Endothelial cell of umbilical vein (primary cell): Measurements from ENCODE around the gene FMNL2. TPM values are rescaled to one million over a fixed set of nuclear protein-coding genes. Genes with fewer than 3 reads are reported as not detected.

Experiments
- BruUV-seq: library from RNA; stranded (reverse); fragments of 400-500 nt; replicated peaks from 2 replicates; lab custom pipeline; 2021; lab: Mats Ljungman, UMichigan
- CTCF ChIA-PET: fragments of 300-600, 350-600 bp; sonication (Branson Sonifier 250); formaldehyde crosslinking; loops from one replicate; lab custom pipeline; 2021; ENCODE audit warnings: antibody characterized with exemption, inconsistent platforms; lab: Charles Lee
- POLR2A ChIA-PET: fragments of 300-600, 350-600 bp; sonication (Branson Sonifier 250); formaldehyde crosslinking; loops from one replicate; lab custom pipeline; 2021; ENCODE audit warnings: antibody characterized with exemption, inconsistent platforms; lab: Charles Lee
- DNase-seq: peaks from one replicate; pipeline ENCODE4 v3.0.0-alpha.2; 2011; ENCODE audit warnings: low read depth, low spot score
- FAIRE-seq: peaks from 2 replicates; lab custom pipeline; 2011; peaks lifted over from hg19 to GRCh38; lab: Jason Lieb, UNC
- H2AFZ ChIP-seq: 2 replicates; pipeline ENCODE4 v1.6.0; 2012; ENCODE audit warnings: low read depth, low read length, control low read depth, inconsistent platforms
- H3K27ac ChIP-seq: 2 replicates; pipeline ENCODE4 v1.5.1; 2011; ENCODE audit warnings: low read depth, mild to moderate bottlenecking, control low read depth, low read length, moderate library complexity; ENCODE audit not compliant: insufficient read depth
- H3K27me3 ChIP-seq, 2 experiments: 2 replicates each; pipeline versions ENCODE4 v1.6.0 to v1.6.1; 2011; ENCODE audit warnings: low read length in 2 of 2, mixed read lengths in 1 of 2; ENCODE audit not compliant: control insufficient read depth in 2 of 2, insufficient read depth in 2 of 2
- H3K36me3 ChIP-seq, 2 experiments: 2 replicates in 1 of 2; 3 replicates in 1 of 2; pipeline ENCODE4 v1.5.1; 2011; ENCODE audit warnings: low read length in 2 of 2, mild to moderate bottlenecking in 1 of 2, moderate library complexity in 1 of 2; ENCODE audit not compliant: control insufficient read depth in 2 of 2, insufficient read depth in 2 of 2; ENCODE audit errors: extremely low read depth in 1 of 2
- H3K4me1 ChIP-seq: 3 replicates; pipeline ENCODE4 v1.5.1; 2011; ENCODE audit warnings: mild to moderate bottlenecking, low read length; ENCODE audit not compliant: control insufficient read depth, insufficient read depth; ENCODE audit errors: extremely low read depth
- H3K4me2 ChIP-seq: 2 replicates; pipeline ENCODE4 v1.6.1; 2011; ENCODE audit warnings: low read length, control low read depth, mixed read lengths; ENCODE audit not compliant: insufficient read depth
- H3K4me3 ChIP-seq, 3 experiments: fragments of 200-600 bp in 1 of 3; sonication (generic), shearing (Covaris generic) in 1 of 3; replicated peaks in 1 of 3; 2 replicates each; pipeline ENCODE4 v1.5.1; 2011 to 2016; ENCODE audit warnings: control low read depth in 3 of 3, low read length in 3 of 3, mild to moderate bottlenecking in 2 of 3, inconsistent platforms in 1 of 3, low read depth in 1 of 3, moderate library complexity in 1 of 3; ENCODE audit not compliant: insufficient read depth in 1 of 3
- H3K79me2 ChIP-seq: 2 replicates; pipeline ENCODE4 v1.6.0; 2012; ENCODE audit warnings: low read length, inconsistent platforms; ENCODE audit not compliant: control insufficient read depth, insufficient read depth
- H3K9ac ChIP-seq: replicated peaks from 2 replicates; pipeline ENCODE3; 2011; ENCODE audit warnings: low read length, control low read depth; ENCODE audit not compliant: insufficient read depth; ENCODE audit errors: extremely low read depth
- H3K9me1 ChIP-seq: replicated peaks from 3 replicates; pipeline ENCODE4 v1.6.0; 2011; ENCODE audit warnings: mild to moderate bottlenecking, low read length; ENCODE audit not compliant: control insufficient read depth, insufficient read depth; ENCODE audit errors: extremely low read depth
- H3K9me3 ChIP-seq: replicated peaks from 2 replicates; pipeline ENCODE4 v1.5.1; 2012; ENCODE audit warnings: low read length, inconsistent platforms; ENCODE audit not compliant: control insufficient read depth, insufficient read depth
- H4K20me1 ChIP-seq: replicated peaks from 2 replicates; pipeline ENCODE3; 2011; ENCODE audit warnings: mild to moderate bottlenecking, low read length; ENCODE audit not compliant: control insufficient read depth, insufficient read depth; ENCODE audit errors: extremely low read depth
- CTCF ChIP-seq, 2 donors: IDR thresholded peaks; 1 replicate in 1 of 2; 2 replicates in 1 of 2; pipeline ENCODE4 v1.5.1; 2011; ENCODE audit warnings: low read length in 2 of 2, mild to moderate bottlenecking in 2 of 2, moderate library complexity in 2 of 2, control low read depth in 1 of 2, inconsistent platforms in 1 of 2, low read depth in 1 of 2; ENCODE audit not compliant: insufficient read depth in 1 of 2; ENCODE audit errors: extremely low read depth in 1 of 2
- EZH2 ChIP-seq: IDR thresholded peaks from 2 replicates; pipeline ENCODE4 v1.6.1; 2012; ENCODE audit warnings: borderline replicate concordance, low read depth, mild to moderate bottlenecking, moderate library complexity, low read length, inconsistent platforms; ENCODE audit not compliant: severe bottlenecking
- FOS ChIP-seq: IDR thresholded peaks from 2 replicates; pipeline ENCODE4 v1.6.1; 2011; ENCODE audit warnings: mild to moderate bottlenecking, low read length, moderate library complexity, borderline replicate concordance; ENCODE audit not compliant: insufficient read depth
- GATA2 ChIP-seq: IDR thresholded peaks from 2 replicates; pipeline ENCODE4 v1.7.0; 2011; ENCODE audit warnings: low read depth, mild to moderate bottlenecking, moderate library complexity, mixed read lengths, low read length; ENCODE audit not compliant: insufficient read length, insufficient read depth
- JUN ChIP-seq: IDR thresholded peaks from 2 replicates; pipeline ENCODE4 v1.6.1; 2011; ENCODE audit warnings: borderline replicate concordance, low read depth; ENCODE audit not compliant: insufficient read length, insufficient read depth
- MAX ChIP-seq: IDR thresholded peaks from 2 replicates; pipeline ENCODE4 v1.6.1; 2011; ENCODE audit not compliant: insufficient read depth, insufficient read length
- MYC ChIP-seq: IDR thresholded peaks from one replicate; pipeline ENCODE4 v1.6.1; 2011; ENCODE audit warnings: mild to moderate bottlenecking, low read depth, low read length
- POLR2A ChIP-seq: IDR thresholded peaks from 2 replicates; pipeline ENCODE4 v1.6.1; 2012; ENCODE audit warnings: low read depth, mild to moderate bottlenecking, control low read depth, low read length
- POLR2AphosphoS5 ChIP-seq: IDR thresholded peaks from 2 replicates; pipeline ENCODE4 v1.6.1; 2012; ENCODE audit warnings: low read depth, mild to moderate bottlenecking, control low read depth, low read length, moderate library complexity; ENCODE audit not compliant: insufficient read depth
- dilution Hi-C: fragments of 300-500 bp; cut with MboI; formaldehyde crosslinking; loops from one replicate; pipeline ENCODE4 v1.15.0; 2019; ENCODE audit warnings: low sequenced_read_pairs; ENCODE audit not compliant: extremely low pct_ligation_motif_present
- intact Hi-C: fragments of 100-400 bp; cut with micrococcal nuclease; formaldehyde crosslinking; loops from one replicate; pipeline ENCODE4 v1.10.0; 2022
- polyA plus RNA-seq, 4 experiments: library from polyadenylated mRNA; depleted of rRNA in 3 of 4; stranded (reverse) in 3 of 4; unstranded in 1 of 4; fragments of >200 nt; gene quantifications; 2 replicates each; pipeline versions ENCODE4 v1.2.1 to v1.2.3, GENCODE V29; 2011 to 2012; ENCODE audit warnings: missing spikeins in 1 of 4
- total RNA-seq: library from RNA; stranded (reverse); gene quantifications from 2 replicates; pipeline ENCODE4 v1.2.3, GENCODE V29; 2021

FMNL2 gene
- total and polyA plus RNA-seq, 2 donors (not counting 3 experiments of a cell fraction or from before 2014, with no cell fraction given): 8.3 to 28.0 TPM

- H3K36me3 ChIP-seq: no peaks in the 10 kb centered on the region
- H3K4me2 ChIP-seq: no peak overlapping the region
- TF ChIP-seq POLR2AphosphoS5 (no peak), GATA2 (no peak), POLR2A (no peak), FOS (no peak), CTCF (IDR thresholded peaks at IDR 0.05; ENCODE audit: extremely low read depth in 1 of 2, insufficient read depth in 1 of 2, low read depth in 1 of 2, low read length in 2 of 2) (no peak), JUN (no peak), MYC (no peak), MAX (no peak), EZH2 (no peak)
- H4K20me1 ChIP-seq: peaks cover 2% of the 10 kb centered on the region
- H3K9ac ChIP-seq: no peak overlapping the region
- peaks cover 55% of the 10 kb centered on the region for H3K79me2 ChIP-seq
- no peak for DNase-seq
- POLR2A ChIA-PET: no interaction called here
- intact Hi-C loops (no loop called here), dilution Hi-C loops (no loop called here)
- H2AFZ ChIP-seq: no peak overlapping the region
- BruUV-seq: no TSS peak
- FAIRE-seq: no peak
- no peaks in the 10 kb centered on the region for H3K27me3 ChIP-seq
- H3K9me3 ChIP-seq: no peaks in the 10 kb centered on the region
- no peak overlapping the region for H3K4me3 ChIP-seq
- no peaks in the 10 kb centered on the region for H3K9me1 ChIP-seq
- H3K27ac ChIP-seq: no peak overlapping the region
- CTCF ChIA-PET: interaction anchor here (0.7 kb wide), 1 partner anchor 12 kb away, joined by 3 read pairs; no protein-coding TSS in a partner anchor
- no peaks in the 10 kb centered on the region for H3K4me1 ChIP-seq
Observed at GRCh38 chr2:152367547-152368390, 32.8 kb downstream of the FMNL2 start.
